NB4 (cell line): ENCODE data around the gene PCCA.

Experiments used
- DNase-seq: peaks from one replicate; pipeline ENCODE4 v3.0.0; 2010; ENCODE audit warnings: low read depth
- H3K4me3 ChIP-seq: one replicate; pipeline ENCODE4 v1.5.1; 2011; ENCODE audit warnings: mild to moderate bottlenecking, low read depth, low read length, moderate library complexity
- CTCF ChIP-seq: IDR thresholded peaks from one replicate; pipeline ENCODE4 v1.5.1; 2012; ENCODE audit warnings: low read depth, low read length
- MAX ChIP-seq: IDR thresholded peaks from 2 replicates; pipeline ENCODE4 v1.6.1; 2011; ENCODE audit warnings: low read depth, low read length
- MYC ChIP-seq: IDR thresholded peaks from 2 replicates; pipeline ENCODE4 v1.6.1; 2011; ENCODE audit warnings: low read depth, low read length
- POLR2A ChIP-seq: IDR thresholded peaks from 2 replicates; pipeline ENCODE4 v1.6.1; 2011; ENCODE audit warnings: mild to moderate bottlenecking; ENCODE audit not compliant: insufficient read length; ENCODE audit errors: extremely low read depth

Gene PCCA

GRCh38 chr13:100229603-100230002 lies 140.7 kb downstream of the PCCA start:
- DNase-seq, result no peak
- no peak for TF ChIP-seq CTCF
- TF ChIP-seq POLR2A, result no peak
- no peak for TF ChIP-seq MYC
- no peak for TF ChIP-seq MAX
- H3K4me3 ChIP-seq, result no peak overlapping the region

GRCh38 chr13:100230769-100231149 lies 141.9 kb downstream of the PCCA start:
- TF ChIP-seq MYC (no peak), MAX (no peak), CTCF (no peak), POLR2A (no peak)
- H3K4me3 ChIP-seq, result no peak overlapping the region
- DNase-seq, result no peak

- no peak for DNase-seq
- no peak overlapping the region for H3K4me3 ChIP-seq
Measured at GRCh38 chr13:100231176-100231575, 142.3 kb downstream of the PCCA start.

GRCh38 chr13:100234006-100234405 lies 145.1 kb downstream of the PCCA start:
- TF ChIP-seq POLR2A (no peak), CTCF (no peak), MYC (no peak), MAX (no peak)
- H3K4me3 ChIP-seq, result no peak overlapping the region
- peak; percentile 69 for DNase-seq

More at GRCh38 chr13:100231176-100231575, 142.3 kb downstream of the PCCA start:
- no peak for TF ChIP-seq POLR2A

GRCh38 chr13:100234524-100235136 lies 145.7 kb downstream of the PCCA start:
- peak; percentile 60 for DNase-seq
- TF ChIP-seq MYC, result no peak
- no peak for TF ChIP-seq MAX
- TF ChIP-seq POLR2A, result no peak
- TF ChIP-seq CTCF, result no peak
- H3K4me3 ChIP-seq, result no peak overlapping the region

- 0 out of 2 replicates have a peak, but pooled peaks have one; percentile 38 for TF ChIP-seq MAX
- peak; percentile 74; the same call in 1 of the 2 replicates for TF ChIP-seq MYC
- peak; percentile 50 for TF ChIP-seq CTCF
- no peak for TF ChIP-seq POLR2A
- peak overlapping the region; percentile 32 for H3K4me3 ChIP-seq
- peak; percentile 86 for DNase-seq
Measured at GRCh38 chr13:100235311-100235901, 146.5 kb downstream of the PCCA start.
